Activated CD4-positive, CD25-positive, alpha-beta regulatory T cell (primary cell): ENCODE results near the gene RIN1.
"Not testable (repeated sequence)": the region's sequence is repeated elsewhere in the genome, so short reads cannot be mapped to it uniquely, and the experiment has no call there.

Source experiments
- DNase-seq, 4 experiments: peaks; one replicate each; lab custom pipeline; 2025; lab: John Stamatoyannopoulos, UW

RIN1 gene

GRCh38 chr11:66360406-66361073, 24.3 kb upstream of the RIN1 start:
- no peak for DNase-seq

- DNase-seq = no peak
Observed at GRCh38 chr11:66359662-66360087, 23.4 kb upstream of the RIN1 start.

- DNase-seq = not testable (repeated sequence)
Observed at GRCh38 chr11:66350560-66351235, 14.5 kb upstream of the RIN1 start.

- no peak for DNase-seq
Observed at GRCh38 chr11:66349084-66349386, 12.8 kb upstream of the RIN1 start.

DNA sequence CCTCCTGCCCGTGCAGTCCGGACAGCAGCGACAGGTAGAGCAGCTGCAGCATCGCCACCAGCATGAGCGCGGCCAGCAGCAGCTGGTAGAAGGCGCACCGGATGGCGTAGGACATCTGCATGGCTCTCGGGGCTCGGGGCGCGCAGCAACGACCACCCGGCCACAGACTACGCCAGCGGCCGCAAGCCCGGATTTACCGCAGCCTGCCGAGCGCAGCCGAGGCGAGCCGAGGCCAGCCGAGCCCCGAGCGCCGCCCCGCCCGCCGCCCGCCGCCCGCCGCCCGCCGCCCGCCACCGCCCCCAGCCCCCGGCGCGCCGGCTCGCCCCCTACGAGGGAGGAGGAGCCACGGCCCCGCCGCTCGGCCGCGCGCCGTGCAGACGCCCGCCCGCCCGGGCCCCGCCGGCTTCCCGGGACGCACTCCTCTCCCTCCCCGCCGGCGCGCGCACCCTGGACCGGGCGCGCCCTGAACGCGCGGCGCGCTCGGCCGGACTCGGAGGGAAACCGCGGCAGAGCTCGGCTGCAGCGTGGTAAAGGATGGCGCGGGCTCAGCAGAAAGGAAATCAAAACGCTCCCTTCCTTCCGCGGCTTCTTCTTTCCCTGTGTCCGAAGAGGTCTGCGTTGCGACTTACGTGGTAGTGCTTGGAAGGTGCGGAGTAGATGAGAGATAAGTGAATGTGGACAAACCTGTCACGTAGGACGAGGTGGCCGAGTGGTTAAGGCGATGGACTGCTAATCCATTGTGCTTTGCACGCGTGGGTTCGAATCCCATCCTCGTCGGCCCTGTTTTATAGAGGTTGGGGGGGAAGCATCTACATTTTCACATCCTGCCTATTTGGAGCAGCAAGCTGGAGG, 11.4 kb upstream of the RIN1 start, which contains the start of gene B4GAT1:
Gene B4GAT1, minus strand, starts transcription at position 205 of the 852 bp plus-strand sequence. Its CDS starts 84 bp downstream, at position 121.
- peak; percentile 45 to 75 (median 59) for DNase-seq

GRCh38 chr11:66346476-66347424, 10.5 kb upstream of the RIN1 start:
- no peak for DNase-seq

- DNase-seq = no peak
Observed at GRCh38 chr11:66345316-66345649, 9.0 kb upstream of the RIN1 start.

GRCh38 chr11:66344550-66345315, 8.5 kb upstream of the RIN1 start, which contains the start of gene BRMS1:
TSS of gene BRMS1 (minus strand) at chr11:66345104. CDS start at chr11:66342234, 2,870 bp downstream.
- peak; percentile 88 to 93 (median 90) for DNase-seq

- DNase-seq = no peak
Observed at GRCh38 chr11:66343176-66343575, 6.9 kb upstream of the RIN1 start.

DNA sequence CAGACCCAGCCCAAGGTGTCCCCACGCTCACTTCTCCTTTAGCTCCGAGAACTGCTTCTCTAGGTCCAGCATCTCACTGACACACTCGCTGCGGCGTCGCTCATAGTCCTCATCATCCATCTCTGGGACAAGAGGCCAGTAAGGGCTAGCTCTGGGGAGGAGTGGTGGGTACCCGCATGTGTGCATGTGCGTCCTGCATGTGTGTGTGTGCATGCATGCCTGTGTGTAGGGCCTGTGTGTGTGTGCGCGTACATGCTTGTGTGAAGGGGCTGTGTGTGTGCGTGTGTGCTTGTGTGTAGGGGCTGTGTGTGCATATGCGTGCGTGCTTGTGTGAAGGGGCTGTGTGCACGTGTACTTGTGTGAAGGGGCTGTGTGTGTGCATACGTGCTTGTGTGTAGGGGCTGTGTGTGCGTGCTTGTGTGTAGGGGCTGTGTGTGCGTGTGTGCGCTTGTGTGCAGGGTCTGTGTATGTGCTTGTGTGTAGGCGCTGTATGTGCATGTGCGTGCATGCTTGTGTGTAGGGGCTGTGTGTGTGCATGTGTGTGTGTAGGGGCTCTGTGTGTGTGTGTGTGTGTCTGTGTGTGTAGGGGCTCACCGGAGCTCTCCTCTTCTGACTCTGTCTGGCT, 5.4 kb upstream of the RIN1 start:
- DNase-seq = no peak

DNA sequence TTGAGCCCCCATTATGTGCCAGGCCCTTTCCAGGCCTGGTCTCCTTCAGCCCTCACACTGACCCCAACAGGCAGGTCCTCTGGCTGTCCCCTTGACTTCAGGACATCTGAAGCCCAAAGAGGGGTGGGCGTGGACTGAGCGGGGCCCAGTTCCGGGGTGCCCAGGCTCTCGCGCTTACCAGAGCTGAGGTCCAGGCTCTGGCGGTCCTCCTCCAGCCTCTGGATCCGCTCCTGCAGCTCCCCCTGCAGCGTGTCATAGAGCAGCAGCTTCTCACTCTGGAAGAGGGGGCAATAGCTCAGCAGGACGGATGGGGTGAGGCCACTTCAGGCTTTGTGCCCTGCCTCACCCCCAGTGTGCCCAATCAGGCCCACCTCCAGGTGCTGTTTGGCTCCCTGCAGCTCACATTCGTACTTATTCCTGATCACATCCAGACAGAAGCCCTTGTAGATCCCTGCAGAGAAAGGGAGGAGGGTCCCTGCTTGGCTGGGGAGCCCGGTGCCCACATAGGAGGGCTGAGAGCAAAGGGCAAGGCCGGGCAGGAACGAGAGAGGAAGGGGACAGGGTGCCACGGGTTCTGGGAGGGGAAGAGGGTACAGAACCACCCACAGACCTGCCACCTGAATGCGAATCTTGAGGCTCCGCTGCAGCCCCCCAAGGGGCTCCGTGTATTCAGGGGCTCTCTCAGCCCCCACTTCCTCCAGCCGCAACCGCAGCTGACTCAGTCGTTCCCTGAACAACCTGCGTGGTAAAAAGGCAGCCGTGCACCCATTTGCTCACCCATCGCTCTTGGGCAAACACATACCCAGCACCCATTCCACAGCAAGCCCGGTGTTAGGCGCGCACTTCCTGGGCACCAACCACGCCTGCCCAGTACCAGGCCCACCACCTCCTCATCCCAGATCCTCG, 4.6 kb upstream of the RIN1 start:
- DNase-seq = no peak

- no peak for DNase-seq
Observed at GRCh38 chr11:66339686-66340483, 3.7 kb upstream of the RIN1 start.

DNA sequence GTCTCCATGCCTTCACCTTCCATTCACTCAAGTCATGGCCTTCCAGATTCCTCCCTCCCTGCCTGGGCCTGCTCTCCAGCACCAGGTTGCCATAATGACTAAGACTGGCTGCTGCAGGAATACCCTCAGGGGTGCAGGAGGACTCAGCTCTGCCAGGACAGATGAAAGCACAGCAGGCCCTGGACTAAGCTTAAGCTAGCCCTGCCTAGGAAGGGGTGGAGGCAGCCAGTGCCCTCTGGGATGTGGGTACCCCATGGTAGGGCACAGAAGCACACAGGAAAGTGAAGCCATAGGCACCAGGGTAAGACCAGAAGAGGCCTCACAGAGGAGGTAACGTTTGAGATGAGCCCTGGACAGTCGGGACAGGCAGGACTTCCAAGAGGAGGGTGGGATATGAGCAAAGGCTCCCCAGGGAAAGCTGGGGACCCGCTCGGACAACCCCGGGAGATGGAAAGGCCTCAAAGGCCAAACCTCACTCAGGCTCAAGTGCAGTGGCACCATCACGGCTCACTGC, 3.0 kb upstream of the RIN1 start:
- DNase-seq = no peak

GRCh38 chr11:66338276-66339161, 2.3 kb upstream of the RIN1 start:
- DNase-seq = no peak

DNA sequence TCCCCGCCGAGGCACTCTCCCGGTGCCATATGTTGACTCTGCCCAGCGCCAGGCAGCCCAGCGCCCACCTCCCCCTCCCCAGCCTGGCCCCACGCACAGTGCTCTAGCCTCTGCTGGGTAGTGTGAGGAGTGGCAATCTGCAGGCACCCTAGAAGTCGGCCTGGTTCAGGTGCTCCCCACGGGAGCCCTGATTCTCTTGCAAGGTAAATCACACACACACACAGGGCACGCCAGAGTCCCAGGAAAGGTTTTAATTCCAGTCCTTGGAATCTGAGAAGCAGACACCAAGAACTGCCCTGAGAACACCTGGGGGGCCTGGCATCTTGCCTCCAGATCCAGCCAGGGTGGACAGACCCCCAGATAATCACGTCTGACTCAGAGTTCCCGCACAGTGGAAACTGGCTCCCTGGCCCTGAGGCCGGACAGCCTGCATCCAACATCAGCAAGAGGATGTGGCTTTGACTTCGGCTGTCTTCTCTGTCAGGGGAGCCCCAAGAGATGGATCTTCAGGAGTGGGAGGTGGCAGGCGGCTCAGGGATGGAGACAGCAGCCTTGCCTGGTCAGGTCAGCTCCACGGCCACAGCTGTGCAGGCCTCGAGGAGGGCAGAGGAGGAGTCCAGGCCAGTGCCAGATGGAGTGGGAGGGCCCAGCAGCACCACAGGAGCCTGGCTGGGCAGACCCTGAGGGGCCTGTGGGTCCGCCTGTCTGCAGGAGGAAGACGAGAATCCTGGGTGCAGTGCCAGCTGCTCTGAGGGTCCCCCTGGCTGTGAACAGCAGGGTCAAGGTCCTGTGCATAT, 1.1 kb upstream of the RIN1 start:
- DNase-seq = no peak

- DNase-seq = no peak
Observed at GRCh38 chr11:66335531-66336233, 552 bp downstream of the RIN1 start.
